CD4-positive, alpha-beta T cell treated with Interleukin-12 subunit alpha and Interleukin-12 subunit beta, for 1 hour (primary cell): ENCODE results near the gene CLK3.
A peak's percentile ranks its signal among the peaks of the same experiment; 100 is the strongest.
"Not testable (repeated sequence)": the region's sequence is repeated elsewhere in the genome, so short reads cannot be mapped to it uniquely, and the experiment has no call there.

Source experiments
- DNase-seq: peaks from one replicate; pipeline ENCODE4 v3.0.0-alpha.2; 2020

The CLK3 gene

DNA sequence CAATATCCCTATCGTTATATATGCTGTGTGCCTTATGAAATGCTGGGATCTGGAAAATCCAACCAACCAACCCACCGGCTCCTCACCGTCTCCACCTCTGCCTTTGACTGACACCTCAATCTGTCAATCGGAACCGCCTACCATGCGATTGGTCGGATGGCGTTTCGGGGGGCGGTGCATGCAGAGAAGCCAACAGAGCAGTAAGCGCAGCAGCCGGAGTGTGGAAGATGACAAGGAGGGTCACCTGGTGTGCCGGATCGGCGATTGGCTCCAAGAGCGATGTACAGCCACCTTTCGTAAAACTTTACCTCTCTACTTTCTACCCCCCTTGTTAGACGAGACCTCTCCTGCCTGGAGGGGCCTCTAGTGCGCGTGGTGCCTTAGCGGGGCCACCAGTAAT, 6.3 kb downstream of the CLK3 start:
- no peak for DNase-seq

DNA sequence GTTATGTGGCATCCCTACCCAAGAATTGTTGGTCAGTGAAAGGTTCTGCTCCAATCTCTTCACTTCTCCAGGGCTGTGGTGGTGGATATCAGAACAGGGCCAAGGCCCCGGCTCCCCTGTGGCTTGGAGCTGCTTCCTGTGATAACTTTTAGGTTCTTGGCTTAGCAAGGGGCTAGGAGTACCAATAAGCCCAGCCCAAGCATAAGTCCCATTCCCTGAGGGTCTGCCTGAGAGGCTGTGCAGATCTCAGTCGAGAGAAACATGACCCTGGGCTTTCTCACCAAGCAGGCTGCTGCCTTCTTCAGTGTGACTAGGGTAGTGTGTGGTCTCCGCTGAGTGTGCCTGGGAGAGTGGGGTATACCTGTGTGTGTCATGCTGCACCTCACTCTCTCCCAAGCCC, 7.1 kb downstream of the CLK3 start:
- DNase-seq = no peak

DNA sequence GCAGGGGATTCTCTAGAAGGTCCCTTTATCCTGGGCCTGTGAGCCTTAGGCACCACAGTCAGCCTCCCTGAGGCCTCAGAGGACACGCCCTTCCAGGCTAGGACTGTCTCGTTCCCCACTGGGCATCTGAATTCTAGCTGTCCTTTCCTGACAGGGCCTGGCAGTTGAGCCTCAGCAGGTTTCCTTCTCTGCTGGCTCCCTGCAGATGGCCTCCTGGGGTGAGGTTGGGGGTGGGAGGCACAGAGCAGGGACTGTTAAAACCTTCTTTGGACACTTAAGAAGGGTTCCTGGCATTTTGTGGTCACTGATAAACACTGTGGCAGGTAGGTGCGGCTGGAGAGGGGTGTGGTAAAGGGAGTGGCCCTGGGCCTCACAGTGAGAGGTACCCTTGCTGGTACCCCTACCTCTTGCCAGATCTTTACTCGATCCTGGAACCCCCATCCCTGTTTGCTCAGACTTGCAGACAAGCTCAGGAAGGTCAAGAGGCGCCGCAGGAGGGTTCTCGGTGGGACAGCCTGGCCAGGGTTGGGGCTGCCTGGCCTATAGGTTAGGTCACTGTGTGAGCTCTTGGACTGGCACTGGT, 8.5 kb downstream of the CLK3 start:
- DNase-seq = no peak

GRCh38 chr15:74625693-74626092, 10.1 kb downstream of the CLK3 start:
- DNase-seq = no peak

- DNase-seq = no peak
Measured at GRCh38 chr15:74626336-74626735, 10.7 kb downstream of the CLK3 start.

DNA sequence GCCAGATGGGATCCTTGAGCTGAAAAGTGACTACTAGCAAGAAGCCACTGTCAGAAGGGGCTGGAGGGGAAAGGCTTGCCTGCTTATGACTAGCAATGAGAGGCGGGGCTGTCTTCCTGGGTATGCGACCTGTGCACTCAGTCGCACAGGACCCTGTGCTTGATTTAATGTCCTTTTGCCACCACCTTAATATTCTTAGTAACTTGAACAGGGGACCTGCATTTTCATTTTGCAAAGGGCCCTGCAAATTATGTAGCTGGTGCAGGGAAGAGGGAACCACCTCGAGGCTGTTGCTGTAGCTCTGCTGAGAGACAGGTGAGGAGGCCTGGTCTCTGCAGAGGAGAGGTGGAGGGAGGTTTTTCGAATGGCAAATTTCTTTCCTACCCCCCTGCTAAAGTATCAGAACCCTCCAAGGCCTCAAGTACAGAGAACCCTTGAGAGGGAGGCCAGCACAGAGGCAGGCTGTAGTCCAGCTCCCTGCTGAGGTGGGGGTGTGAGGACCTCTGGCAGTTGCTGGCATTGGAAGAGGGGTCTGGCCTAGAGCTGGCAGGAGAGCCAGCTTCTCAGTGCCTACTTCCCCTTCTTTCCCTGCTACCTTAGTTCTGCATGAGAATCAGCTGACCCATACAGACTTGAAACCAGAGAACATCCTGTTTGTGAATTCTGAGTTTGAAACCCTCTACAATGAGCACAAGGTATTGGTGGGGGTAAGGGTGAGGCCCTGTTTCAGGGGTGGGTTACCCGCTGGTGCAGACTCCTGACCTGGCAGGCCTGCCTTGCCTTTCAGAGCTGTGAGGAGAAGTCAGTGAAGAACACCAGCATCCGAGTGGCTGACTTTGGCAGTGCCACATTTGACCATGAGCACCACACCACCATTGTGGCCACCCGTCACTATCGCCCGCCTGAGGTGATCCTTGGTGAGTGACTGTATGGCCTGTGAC, 11.4 kb downstream of the CLK3 start:
- DNase-seq = no peak

GRCh38 chr15:74627766-74628165, 12.1 kb downstream of the CLK3 start:
- DNase-seq = no peak

GRCh38 chr15:74628199-74628598, 12.6 kb downstream of the CLK3 start:
- DNase-seq = no peak

GRCh38 chr15:74628949-74629348, 13.3 kb downstream of the CLK3 start:
- no peak for DNase-seq

GRCh38 chr15:74629696-74630095, 14.1 kb downstream of the CLK3 start:
- not testable (repeated sequence) for DNase-seq

GRCh38 chr15:74630284-74631086, 14.8 kb downstream of the CLK3 start:
- no peak for DNase-seq

DNA sequence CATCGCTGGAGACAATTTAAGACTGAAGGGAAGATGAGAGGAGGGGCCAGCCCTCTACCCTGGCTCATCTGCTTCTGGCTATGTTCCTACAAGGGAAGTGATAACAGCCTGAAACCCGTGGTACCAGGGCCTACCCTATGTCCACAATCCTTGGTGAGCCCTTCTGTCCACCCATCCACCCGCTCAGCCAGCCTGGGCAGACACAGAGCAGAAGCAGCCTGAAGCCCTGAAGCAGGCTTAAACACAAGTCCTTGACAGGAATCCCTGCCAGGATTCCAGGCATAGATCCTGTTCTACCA, 15.4 kb downstream of the CLK3 start:
- DNase-seq = no peak

- DNase-seq = no peak
Measured at GRCh38 chr15:74631408-74631807, 15.8 kb downstream of the CLK3 start.

GRCh38 chr15:74631935-74632560, 16.4 kb downstream of the CLK3 start:
- peak; percentile 60 for DNase-seq

GRCh38 chr15:74632601-74633000, 17.0 kb downstream of the CLK3 start:
- DNase-seq = no peak

- DNase-seq = no peak
Measured at GRCh38 chr15:74633781-74634180, 18.1 kb downstream of the CLK3 start.

DNA sequence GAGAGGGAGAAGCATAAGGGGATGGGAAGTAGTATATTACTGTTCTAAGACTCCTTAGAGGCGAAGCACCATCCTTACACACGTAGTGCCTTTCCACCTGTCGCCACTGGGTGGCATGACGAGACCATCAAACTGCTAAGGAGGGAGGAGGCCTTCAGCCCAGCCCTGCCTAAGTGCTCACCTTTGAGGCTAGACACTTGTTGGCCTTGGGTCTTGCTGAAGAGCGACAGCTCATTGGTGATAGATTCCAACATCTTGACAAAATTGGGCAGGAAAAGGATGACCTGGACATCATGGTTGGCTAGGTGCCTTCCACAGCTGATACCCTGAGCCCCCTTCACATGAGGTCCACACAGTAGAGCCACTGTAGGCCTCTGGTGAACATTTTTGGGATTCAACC, 19.6 kb downstream of the CLK3 start:
- peak; percentile 78 for DNase-seq

- DNase-seq = no peak
Measured at GRCh38 chr15:74636984-74637383, 21.3 kb downstream of the CLK3 start.

DNA sequence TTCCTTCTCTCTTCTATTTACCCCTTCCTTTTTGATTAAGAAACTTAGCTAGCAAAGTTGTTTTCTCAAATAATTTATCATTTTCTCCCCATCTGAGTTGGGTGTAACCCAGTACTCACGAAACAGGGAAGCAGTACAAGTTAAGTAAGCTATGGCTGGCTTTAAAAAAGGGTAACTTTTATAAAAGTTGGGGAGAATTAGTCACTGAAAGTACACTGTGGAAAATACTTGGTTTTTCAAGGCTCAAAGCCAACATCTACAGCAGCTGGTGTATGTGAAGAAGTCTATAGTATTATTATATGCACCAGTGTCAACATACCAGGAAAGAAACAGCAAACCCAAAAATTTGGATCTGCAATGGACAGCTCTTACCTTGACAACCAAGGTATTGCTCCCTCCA, 25.5 kb downstream of the CLK3 start:
- no peak for DNase-seq

DNA sequence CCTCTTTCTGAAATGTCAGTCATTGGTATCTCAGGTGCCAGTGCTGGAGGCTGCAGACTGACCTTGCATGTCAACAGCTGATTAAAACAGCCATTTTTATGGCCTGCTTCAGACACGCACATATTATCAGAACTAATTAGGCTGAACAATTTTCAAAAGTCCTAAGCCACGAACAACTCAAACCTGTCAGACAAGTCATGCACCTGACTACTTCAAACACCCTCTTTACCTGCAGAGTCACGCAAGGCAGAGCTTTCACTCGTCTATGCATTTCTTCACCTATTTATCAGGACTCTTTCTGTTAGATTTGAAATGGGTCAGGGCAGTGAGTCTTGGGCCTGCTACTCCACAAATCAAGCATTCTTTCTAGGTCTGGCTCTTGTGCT, 26.7 kb downstream of the CLK3 start:
- no peak for DNase-seq

DNA sequence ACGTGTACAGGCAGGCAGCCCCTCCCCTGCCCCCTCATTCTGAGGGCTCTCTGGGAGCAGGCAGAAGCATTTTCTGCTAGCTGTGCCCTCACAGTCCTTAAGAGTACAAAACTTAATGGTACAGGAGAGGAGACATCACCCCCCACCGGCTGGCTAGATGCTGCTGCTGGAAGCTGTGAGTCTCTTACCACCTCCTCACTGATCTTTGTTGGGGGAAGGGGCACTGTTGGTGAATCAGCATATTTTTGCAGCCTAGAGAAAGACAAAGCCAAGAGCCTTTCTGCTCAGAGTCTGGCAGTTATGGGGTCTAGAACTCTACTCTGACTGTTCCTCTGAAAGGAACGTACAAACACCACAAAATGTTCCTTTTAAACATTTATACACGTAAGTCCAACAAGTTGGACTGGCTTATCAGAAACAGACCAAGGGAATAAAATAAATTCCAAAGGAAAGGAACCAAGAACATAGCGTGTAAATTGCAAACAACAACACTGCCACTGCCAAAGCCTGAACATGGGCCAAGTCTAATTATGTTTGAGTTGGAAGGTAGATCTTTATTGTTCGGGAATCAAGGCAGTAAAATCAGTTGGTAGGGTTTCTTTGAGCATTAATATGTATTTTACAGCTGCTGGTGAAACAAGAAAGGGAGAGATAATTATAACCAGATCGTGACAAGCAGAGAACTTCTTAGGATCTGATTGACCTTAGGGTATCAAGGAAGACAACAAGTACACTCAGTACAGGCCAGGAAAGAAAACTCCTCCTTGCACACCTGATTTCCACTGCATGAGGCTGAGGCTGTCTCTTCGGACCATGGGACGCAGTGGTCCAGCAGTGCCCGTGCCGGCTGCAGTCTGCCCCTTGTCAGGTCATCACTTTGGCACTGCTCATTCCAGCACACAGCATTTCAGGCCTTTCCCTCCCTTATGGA, 27.4 kb downstream of the CLK3 start:
- no peak for DNase-seq

- no peak for DNase-seq
Measured at GRCh38 chr15:74643665-74644204, 28.1 kb downstream of the CLK3 start.
